ENCODE measurements around the gene ERVMER34-1.

DNA sequence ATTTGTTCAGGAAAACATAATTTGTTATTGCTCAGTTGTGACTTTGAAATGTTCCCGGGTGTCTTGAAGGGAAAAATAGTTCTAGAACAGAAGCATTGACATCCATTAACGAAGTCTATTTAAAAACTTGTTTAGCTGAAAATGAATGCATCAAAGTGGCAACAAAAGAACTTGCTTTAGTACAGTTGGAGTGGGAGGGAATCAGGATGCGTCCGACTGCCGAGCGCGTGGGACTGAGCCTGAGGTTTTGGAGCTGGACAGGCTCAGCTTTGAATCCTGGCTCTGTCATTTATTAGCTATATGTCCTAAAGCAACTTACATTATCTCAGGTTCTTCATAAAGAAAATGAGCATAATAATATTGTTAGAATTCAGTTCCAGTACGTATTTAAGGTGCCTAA lies 9.0 kb upstream of the ERVMER34-1 start:
- TF ChIP-seq CTCF (conservative IDR thresholded peaks at IDR 0.05; ENCODE audit: low read depth, low read length) (no peak), EZH2 (IDR thresholded peaks at IDR 0.05; ENCODE audit: borderline replicate concordance, low read depth, low read length, poor library complexity, severe bottlenecking) (no peak)
